A673 (cell line): ENCODE results near the gene TPTE2.
"Not testable (repeated sequence)": the region's sequence is repeated elsewhere in the genome, so short reads cannot be mapped to it uniquely, and the experiment has no call there.

Experiments used
- CTCF ChIP-seq: fragments of 300-800, 200-600 bp; sonication (generic); conservative IDR thresholded peaks from 2 replicates; pipeline ENCODE4 v1.5.1; 2017; ENCODE audit warnings: low read depth, mild to moderate bottlenecking, antibody characterized with exemption, low read length, moderate library complexity, mixed read lengths
- EZH2 ChIP-seq: fragments of 200-600 bp; sonication (generic); IDR thresholded peaks from 2 replicates; pipeline ENCODE4 v1.6.1; 2017; ENCODE audit warnings: borderline replicate concordance, low read depth, mild to moderate bottlenecking, mixed read lengths, antibody characterized with exemption, low read length; ENCODE audit not compliant: poor library complexity, severe bottlenecking

GRCh38 chr13:19422236-19422635 lies 139.1 kb downstream of the TPTE2 start:
- TF ChIP-seq CTCF, EZH2: not testable (repeated sequence)
